ENCODE measurements around the gene HYDIN. TPM values are rescaled to one million over a fixed set of nuclear protein-coding genes. Genes with fewer than 3 reads are reported as not detected.
A peak's percentile ranks its signal among the peaks of the same experiment; 100 is the strongest.

HYDIN gene
- total RNA-seq, 1 experiment from 2014 or later = 0.35 TPM

- ChIA-PET CTCF (interaction anchor here (0.5 to 1.8 kb wide), 4 partner anchors 29 to 836 kb away, joined by 3 to 7 read pairs (median 4); no protein-coding TSS in a partner anchor), POLR2A (interaction anchor here (1.4 to 2.0 kb wide), 5 partner anchors 9 to 662 kb away, joined by 4 to 10 read pairs (median 5); partner anchors contain the start of gene ZNF23)
- no peak for TF ChIP-seq CTCF (IDR thresholded peaks at IDR 0.05; ENCODE audit: unreplicated experiment)
- Mint-ChIP-seq H3K9me3 (ENCODE audit: unreplicated experiment) (no peaks in the 10 kb centered on the region), H3K4me1 (ENCODE audit: insufficient read depth, unreplicated experiment) (peaks cover 32% of the 10 kb centered on the region), H3K27ac (ENCODE audit: low read depth, unreplicated experiment) (peak overlapping the region; percentile 87), H3K36me3 (ENCODE audit: insufficient read depth, unreplicated experiment) (peaks cover 6% of the 10 kb centered on the region), H3K4me3 (ENCODE audit: unreplicated experiment) (peak overlapping the region; percentile 77), H3K27me3 (ENCODE audit: insufficient read depth, unreplicated experiment) (no peaks in the 10 kb centered on the region)
- no peak for DNase-seq (ENCODE audit: unreplicated experiment)
- TSS peak; percentile 6 for BruUV-seq (replicated peaks)
- intact Hi-C loops (cut with micrococcal nuclease) = no loop called here
Measured at GRCh38 chr16:70800311-70800710, 430.2 kb downstream of the HYDIN start.

- H3K9me3 Mint-ChIP-seq (ENCODE audit: unreplicated experiment) = no peaks in the 10 kb centered on the region
- H3K4me1 Mint-ChIP-seq (ENCODE audit: insufficient read depth, unreplicated experiment) = peaks cover 12% of the 10 kb centered on the region
- CTCF ChIA-PET = no interaction called here
- POLR2A ChIA-PET = no interaction called here
- no peaks in the 10 kb centered on the region for H3K27me3 Mint-ChIP-seq (ENCODE audit: insufficient read depth, unreplicated experiment)
- DNase-seq (ENCODE audit: unreplicated experiment) = no peak
- intact Hi-C loops (cut with micrococcal nuclease) = no loop called here
- no TSS peak for BruUV-seq (replicated peaks)
- no peak overlapping the region for H3K4me3 Mint-ChIP-seq (ENCODE audit: unreplicated experiment)
- TF ChIP-seq CTCF (IDR thresholded peaks at IDR 0.05; ENCODE audit: unreplicated experiment) = no peak
- peaks cover 6% of the 10 kb centered on the region for H3K36me3 Mint-ChIP-seq (ENCODE audit: insufficient read depth, unreplicated experiment)
- no peak overlapping the region for H3K27ac Mint-ChIP-seq (ENCODE audit: low read depth, unreplicated experiment)
Measured at GRCh38 chr16:70796301-70796700, 434.2 kb downstream of the HYDIN start.

GRCh38 chr16:70795296-70795912, 435.1 kb downstream of the HYDIN start:
- H3K27ac Mint-ChIP-seq (ENCODE audit: low read depth, unreplicated experiment) = no peak overlapping the region
- H3K36me3 Mint-ChIP-seq (ENCODE audit: insufficient read depth, unreplicated experiment) = peaks cover 11% of the 10 kb centered on the region
- POLR2A ChIA-PET = no interaction called here
- CTCF ChIA-PET = interaction anchor here (1.2 kb wide), 1 partner anchor 11 kb away, joined by 3 read pairs; no protein-coding TSS in a partner anchor
- intact Hi-C loops (cut with micrococcal nuclease) = no loop called here
- BruUV-seq (replicated peaks) = no TSS peak
- TF ChIP-seq CTCF (IDR thresholded peaks at IDR 0.05; ENCODE audit: unreplicated experiment) = no peak
- no peaks in the 10 kb centered on the region for H3K9me3 Mint-ChIP-seq (ENCODE audit: unreplicated experiment)
- no peaks in the 10 kb centered on the region for H3K27me3 Mint-ChIP-seq (ENCODE audit: insufficient read depth, unreplicated experiment)
- no peak for DNase-seq (ENCODE audit: unreplicated experiment)
- no peak overlapping the region for H3K4me3 Mint-ChIP-seq (ENCODE audit: unreplicated experiment)
- peaks cover 11% of the 10 kb centered on the region for H3K4me1 Mint-ChIP-seq (ENCODE audit: insufficient read depth, unreplicated experiment)

- peaks cover 16% of the 10 kb centered on the region for H3K36me3 Mint-ChIP-seq (ENCODE audit: insufficient read depth, unreplicated experiment)
- intact Hi-C loops (cut with micrococcal nuclease) = no loop called here
- BruUV-seq (replicated peaks) = no TSS peak
- ChIA-PET CTCF (no interaction called here), POLR2A (no interaction called here)
- no peak overlapping the region for H3K27ac Mint-ChIP-seq (ENCODE audit: low read depth, unreplicated experiment)
- no peaks in the 10 kb centered on the region for H3K9me3 Mint-ChIP-seq (ENCODE audit: unreplicated experiment)
- H3K4me3 Mint-ChIP-seq (ENCODE audit: unreplicated experiment) = no peak overlapping the region
- no peak for DNase-seq (ENCODE audit: unreplicated experiment)
- no peak for TF ChIP-seq CTCF (IDR thresholded peaks at IDR 0.05; ENCODE audit: unreplicated experiment)
- H3K27me3 Mint-ChIP-seq (ENCODE audit: insufficient read depth, unreplicated experiment) = no peaks in the 10 kb centered on the region
- peaks cover 1% of the 10 kb centered on the region for H3K4me1 Mint-ChIP-seq (ENCODE audit: insufficient read depth, unreplicated experiment)
Measured at GRCh38 chr16:70793851-70794502, 436.5 kb downstream of the HYDIN start.
